Measurements from ENCODE around the gene RBP5.

RBP5 gene

DNA sequence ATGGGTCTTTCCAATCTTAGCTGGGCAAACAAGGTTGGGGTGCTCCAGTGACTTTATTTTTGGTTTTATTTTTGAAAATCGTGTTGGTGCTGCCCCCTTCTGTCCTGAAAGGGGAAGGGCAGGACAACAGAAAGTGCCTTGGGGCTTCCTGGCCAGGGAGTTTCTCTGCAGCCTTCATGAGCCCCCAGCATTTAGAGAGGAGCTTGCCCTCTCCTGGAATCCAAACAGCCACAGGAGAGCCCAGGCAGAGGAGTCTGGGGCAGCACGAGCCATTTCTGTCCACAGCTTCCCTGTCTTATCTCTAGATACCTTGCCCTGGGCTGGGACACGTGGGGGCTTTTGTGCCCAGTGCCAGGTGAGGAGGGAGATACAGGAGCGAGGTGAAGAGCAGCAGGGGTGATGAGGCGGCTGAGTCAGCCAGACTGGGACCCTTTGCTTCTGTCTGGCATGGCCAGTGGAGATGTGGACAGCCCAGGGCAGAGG lies 15.3 kb downstream of the RBP5 start:
- Histone ChIP-seq H3K79me2 (ENCODE audit: low read length) (peaks cover 3% of the 10 kb centered on the region; the same call in 1 of the 2 replicates), H3K36me3 (replicated peaks; ENCODE audit: low read depth, low read length) (no peaks in the 10 kb centered on the region), H3K4me3 (ENCODE audit: low read length) (no peak overlapping the region), H4K20me1 (ENCODE audit: insufficient read depth, low read length) (no peaks in the 10 kb centered on the region), H3K27ac (ENCODE audit: low read length) (no peak overlapping the region), H3K9me3 (ENCODE audit: insufficient read depth, low read length) (no peaks in the 10 kb centered on the region), H3K4me1 (ENCODE audit: low read length) (no peaks in the 10 kb centered on the region), H3K27me3 (ENCODE audit: low read depth, low read length) (no peaks in the 10 kb centered on the region), H3K4me2 (ENCODE audit: low read length) (no peak overlapping the region), H2AFZ (ENCODE audit: low read depth, low read length) (no peak overlapping the region), H3K9ac (ENCODE audit: low read length) (no peak overlapping the region)
- peak; percentile 79 for TF ChIP-seq CTCF (IDR thresholded peaks at IDR 0.05; ENCODE audit: low read depth, low read length)
- no peak for TF ChIP-seq EZH2phosphoT487 (IDR thresholded peaks at IDR 0.05; ENCODE audit: low read depth)

GRCh38 chr12:7112041-7112440 lies 16.6 kb downstream of the RBP5 start:
- no peaks in the 10 kb centered on the region for H4K20me1 ChIP-seq (ENCODE audit: insufficient read depth, low read length)
- no peak overlapping the region for H3K9ac ChIP-seq (ENCODE audit: low read length)
- H3K4me1 ChIP-seq (ENCODE audit: low read length), result no peaks in the 10 kb centered on the region
- H3K36me3 ChIP-seq (replicated peaks; ENCODE audit: low read depth, low read length), result peaks cover under 1% of the 10 kb centered on the region
- H3K9me3 ChIP-seq (ENCODE audit: insufficient read depth, low read length), result no peaks in the 10 kb centered on the region
- TF ChIP-seq CTCF (IDR thresholded peaks at IDR 0.05; ENCODE audit: low read depth, low read length), result no peak
- no peak for TF ChIP-seq EZH2phosphoT487 (IDR thresholded peaks at IDR 0.05; ENCODE audit: low read depth)
- H3K27ac ChIP-seq (ENCODE audit: low read length), result no peak overlapping the region
- no peak overlapping the region for H2AFZ ChIP-seq (ENCODE audit: low read depth, low read length)
- H3K79me2 ChIP-seq (ENCODE audit: low read length), result peaks cover 7% of the 10 kb centered on the region; the same call in 1 of the 2 replicates
- H3K4me2 ChIP-seq (ENCODE audit: low read length), result no peak overlapping the region
- H3K4me3 ChIP-seq (ENCODE audit: low read length), result no peak overlapping the region
- H3K27me3 ChIP-seq (ENCODE audit: low read depth, low read length), result no peaks in the 10 kb centered on the region

DNA sequence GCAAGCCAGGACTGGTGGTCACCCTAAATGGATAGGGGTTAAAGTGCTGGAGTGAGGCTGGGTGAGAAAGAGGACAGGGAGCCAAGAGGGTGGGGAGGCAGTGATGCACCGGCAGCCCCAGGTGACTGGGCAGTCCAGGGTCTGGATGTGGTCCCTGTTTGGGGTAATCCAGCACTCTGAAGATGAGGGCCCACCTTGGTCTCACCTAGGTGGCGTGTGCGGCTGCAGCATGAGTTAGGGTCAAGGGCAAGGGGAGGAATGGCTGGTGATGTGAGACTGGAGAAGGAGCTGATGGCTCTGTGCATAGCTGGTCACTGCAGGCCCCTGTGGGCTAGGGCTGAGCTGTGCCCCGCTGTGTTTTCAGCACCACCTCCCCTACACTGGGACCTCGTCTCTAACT lies 18.0 kb downstream of the RBP5 start:
- no peak for TF ChIP-seq EZH2phosphoT487 (IDR thresholded peaks at IDR 0.05; ENCODE audit: low read depth)
- Histone ChIP-seq H3K36me3 (replicated peaks; ENCODE audit: low read depth, low read length) (peaks cover 12% of the 10 kb centered on the region), H3K9ac (ENCODE audit: low read length) (no peak overlapping the region), H3K4me2 (ENCODE audit: low read length) (no peak overlapping the region), H3K4me3 (ENCODE audit: low read length) (no peak overlapping the region), H3K27ac (ENCODE audit: low read length) (no peak overlapping the region), H3K9me3 (ENCODE audit: insufficient read depth, low read length) (peaks cover 7% of the 10 kb centered on the region; the same call in 1 of the 2 replicates), H2AFZ (ENCODE audit: low read depth, low read length) (no peak overlapping the region), H3K4me1 (ENCODE audit: low read length) (no peaks in the 10 kb centered on the region), H4K20me1 (ENCODE audit: insufficient read depth, low read length) (no peaks in the 10 kb centered on the region), H3K79me2 (ENCODE audit: low read length) (peaks cover 7% of the 10 kb centered on the region; the same call in 1 of the 2 replicates), H3K27me3 (ENCODE audit: low read depth, low read length) (no peaks in the 10 kb centered on the region)

DNA sequence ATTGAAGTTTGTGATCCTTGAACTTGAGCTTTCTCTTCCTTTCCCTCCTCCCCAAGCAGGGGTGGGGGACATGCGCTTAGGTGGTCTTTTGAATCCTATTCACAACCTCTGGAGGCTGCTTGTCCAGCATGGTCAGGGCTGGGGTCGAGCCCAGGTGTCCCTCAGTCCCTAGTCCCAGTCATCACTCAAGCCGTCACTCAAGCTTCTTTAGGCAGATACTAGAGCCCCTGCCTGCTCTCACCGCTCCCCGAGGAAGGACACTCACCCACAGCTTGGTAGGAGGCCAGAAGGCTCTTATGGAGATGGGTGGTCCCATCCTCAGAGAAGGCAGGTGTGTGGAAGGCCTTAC lies 19.1 kb downstream of the RBP5 start:
- Histone ChIP-seq H3K4me3 (ENCODE audit: low read length) (peak overlapping the region; percentile 96), H2AFZ (ENCODE audit: low read depth, low read length) (no peak overlapping the region), H3K79me2 (ENCODE audit: low read length) (peaks cover 7% of the 10 kb centered on the region; the same call in 1 of the 2 replicates), H3K27me3 (ENCODE audit: low read depth, low read length) (no peaks in the 10 kb centered on the region), H3K4me1 (ENCODE audit: low read length) (no peaks in the 10 kb centered on the region), H3K9me3 (ENCODE audit: insufficient read depth, low read length) (peaks cover 7% of the 10 kb centered on the region; the same call in 1 of the 2 replicates), H4K20me1 (ENCODE audit: insufficient read depth, low read length) (no peaks in the 10 kb centered on the region), H3K4me2 (ENCODE audit: low read length) (peak overlapping the region; percentile 69), H3K9ac (ENCODE audit: low read length) (peak overlapping the region; percentile 99; the same call in 1 of the 2 replicates), H3K36me3 (replicated peaks; ENCODE audit: low read depth, low read length) (peaks cover 15% of the 10 kb centered on the region), H3K27ac (ENCODE audit: low read length) (no peak overlapping the region)
- TF ChIP-seq CTCF (IDR thresholded peaks at IDR 0.05; ENCODE audit: low read depth, low read length) (no peak), EZH2phosphoT487 (IDR thresholded peaks at IDR 0.05; ENCODE audit: low read depth) (no peak)
